ENCODE data around the gene HIP1. TPM values are rescaled to one million over a fixed set of nuclear protein-coding genes. Genes with fewer than 3 reads are reported as not detected.

HIP1 gene
- total and polyA plus RNA-seq, 9 of the 15 experiments (the other 6 are each of a cell fraction or from before 2014, with no cell fraction given), result 2.4 to 13.7 (median 9.5) TPM

GRCh38 chr7:75631711-75632110 lies 107.0 kb downstream of the HIP1 start (continued):
- no peak for TF ChIP-seq HES1 (IDR thresholded peaks at IDR 0.05; ENCODE audit: low read depth)
- 0 out of 2 replicates have a peak, but pooled peaks have one; percentile 58 for TF ChIP-seq CREM (IDR thresholded peaks at IDR 0.05; ENCODE audit: low read depth)
- no peak for TF ChIP-seq NR0B1 (IDR thresholded peaks at IDR 0.05; ENCODE audit: partially characterized antibody)
- no peak for TF ChIP-seq MTF1 (CRISPR knock-in tag; IDR thresholded peaks at IDR 0.05; ENCODE audit: borderline replicate concordance)
- no peak for TF ChIP-seq ZNF277 (CRISPR knock-in tag; IDR thresholded peaks at IDR 0.05; ENCODE audit: borderline replicate concordance)
- no peak for TF ChIP-seq SMAD3 (CRISPR knock-in tag; conservative IDR thresholded peaks at IDR 0.05)
- no peak for TF ChIP-seq RBM17 (IDR thresholded peaks at IDR 0.05; ENCODE audit: borderline replicate concordance, low read depth, low read length)
- TF ChIP-seq U2AF2 (optimal IDR thresholded peaks at IDR 0.05; ENCODE audit: low read depth, low read length), result no peak
- TF ChIP-seq RBM22 (IDR thresholded peaks at IDR 0.05; ENCODE audit: low read depth, low read length, poor library complexity, severe bottlenecking), result no peak
- 0 out of 4 replicates have a peak, but pooled peaks of 1 of the 2 experiments have one; percentile 48 for TF ChIP-seq RCOR1 (IDR thresholded peaks at IDR 0.05; ENCODE audit: borderline replicate concordance in 1 of 2, low read depth in 2 of 2, low read length in 2 of 2)
- no peak for TF ChIP-seq RBBP5 (IDR thresholded peaks at IDR 0.05; ENCODE audit: borderline replicate concordance, insufficient read depth, low read length, poor library complexity, severe bottlenecking)
- no peak for TF ChIP-seq BCOR (IDR thresholded peaks at IDR 0.05)
- no peak for TF ChIP-seq SRSF3 (IDR thresholded peaks at IDR 0.05; ENCODE audit: insufficient read depth, low read length)
- no peak; the same call in 1 of the 2 replicates for TF ChIP-seq MAFF (IDR thresholded peaks at IDR 0.05; ENCODE audit: low read length)
- no peak for TF ChIP-seq ZNF239 (CRISPR knock-in tag; IDR thresholded peaks at IDR 0.05)
- 0 out of 4 replicates have a peak, but pooled peaks of 1 of the 2 experiments have one; percentile 26 for TF ChIP-seq MNT (conservative IDR thresholded peaks at IDR 0.05)
- no peak for TF ChIP-seq POU5F1 (IDR thresholded peaks at IDR 0.05; ENCODE audit: borderline replicate concordance, low read depth, low read length, partially characterized antibody)
- TF ChIP-seq SNIP1 (IDR thresholded peaks at IDR 0.05; ENCODE audit: low read depth), result no peak
- no peak for TF ChIP-seq CHD1 (IDR thresholded peaks at IDR 0.05; ENCODE audit: low read length)
- TF ChIP-seq ZNF311 (CRISPR knock-in tag; IDR thresholded peaks at IDR 0.05), result no peak
- TF ChIP-seq YY1 (IDR thresholded peaks at IDR 0.05; ENCODE audit: borderline replicate concordance in 1 of 3, control insufficient read depth in 1 of 3, extremely low read depth in 1 of 3, insufficient read depth in 3 of 3, insufficient read length in 1 of 3, insufficient replicate concordance in 2 of 3, low read depth in 1 of 3, low read length in 2 of 3), result no peak
